IPS-20b (cell line): ENCODE data around the gene KLHL17.
A peak's percentile ranks its signal among the peaks of the same experiment; 100 is the strongest.

ENCODE experiments used
- H3K27ac ChIP-seq: one replicate; pipeline ENCODE4 v1.5.1; 2013; ENCODE audit warnings: low read length
- H3K27me3 ChIP-seq: 2 replicates; pipeline ENCODE4 v1.6.1; 2013; ENCODE audit warnings: mild to moderate bottlenecking, low read length, inconsistent platforms; ENCODE audit not compliant: insufficient read depth
- H3K36me3 ChIP-seq: 2 replicates; pipeline ENCODE4 v1.6.1; 2013; ENCODE audit warnings: low read depth, mild to moderate bottlenecking, inconsistent platforms, low read length, moderate library complexity; ENCODE audit not compliant: insufficient read depth
- H3K4me1 ChIP-seq: 2 replicates; pipeline ENCODE4 v1.6.1; 2013; ENCODE audit warnings: mild to moderate bottlenecking, control low read depth, inconsistent platforms, low read length, moderate library complexity; ENCODE audit not compliant: insufficient read depth
- H3K4me3 ChIP-seq: 2 replicates; pipeline ENCODE4 v1.5.1; 2013; ENCODE audit warnings: mild to moderate bottlenecking, low read length, inconsistent platforms
- H3K9ac ChIP-seq: 2 replicates; pipeline ENCODE4 v1.6.1; 2013; ENCODE audit warnings: low read depth, mild to moderate bottlenecking, inconsistent platforms, low read length, moderate library complexity
- H3K9me3 ChIP-seq: 2 replicates; pipeline ENCODE4 v1.6.1; 2013; ENCODE audit warnings: mild to moderate bottlenecking, low read depth, low read length, inconsistent platforms; ENCODE audit not compliant: insufficient read depth

The KLHL17 gene

GRCh38 chr1:996851-997712 is 36.7 kb downstream of the KLHL17 start:
- Histone ChIP-seq H3K27ac (no peak overlapping the region), H3K9me3 (no peaks in the 10 kb centered on the region), H3K4me1 (no peaks in the 10 kb centered on the region), H3K9ac (no peak overlapping the region), H3K27me3 (peaks cover 96% of the 10 kb centered on the region), H3K4me3 (no peak overlapping the region), H3K36me3 (no peaks in the 10 kb centered on the region)

DNA sequence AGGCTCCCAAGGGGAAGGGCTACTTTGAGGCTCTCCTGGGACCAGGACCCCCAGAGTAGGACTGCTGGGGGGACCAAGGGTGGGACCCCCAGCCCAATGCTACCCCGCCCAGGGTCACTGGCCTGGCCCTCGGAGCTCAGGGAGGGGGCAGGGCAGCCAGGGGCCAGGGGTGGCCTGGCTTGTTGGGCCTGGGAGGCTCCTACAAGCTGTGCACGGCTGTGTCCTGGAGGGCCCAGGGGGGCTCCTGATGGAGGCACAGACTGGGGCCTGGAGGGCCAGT is 37.3 kb downstream of the KLHL17 start:
- Histone ChIP-seq H3K36me3 (no peaks in the 10 kb centered on the region), H3K9me3 (no peaks in the 10 kb centered on the region), H3K27me3 (peaks cover 98% of the 10 kb centered on the region), H3K4me3 (no peak overlapping the region), H3K4me1 (no peaks in the 10 kb centered on the region), H3K9ac (no peak overlapping the region), H3K27ac (no peak overlapping the region)

GRCh38 chr1:997993-998744 is 37.8 kb downstream of the KLHL17 start:
- H3K27me3 ChIP-seq, result peaks cover 98% of the 10 kb centered on the region
- H3K9ac ChIP-seq, result no peak overlapping the region
- no peak overlapping the region for H3K4me3 ChIP-seq
- no peaks in the 10 kb centered on the region for H3K4me1 ChIP-seq
- H3K36me3 ChIP-seq, result no peaks in the 10 kb centered on the region
- H3K9me3 ChIP-seq, result no peaks in the 10 kb centered on the region
- no peak overlapping the region for H3K27ac ChIP-seq

GRCh38 chr1:998745-998994 is 38.3 kb downstream of the KLHL17 start:
- Histone ChIP-seq H3K27me3 (peaks cover 98% of the 10 kb centered on the region), H3K4me1 (no peaks in the 10 kb centered on the region), H3K9ac (no peak overlapping the region), H3K4me3 (no peak overlapping the region; the same call in 1 of the 2 replicates), H3K36me3 (no peaks in the 10 kb centered on the region), H3K27ac (no peak overlapping the region), H3K9me3 (no peaks in the 10 kb centered on the region)

DNA sequence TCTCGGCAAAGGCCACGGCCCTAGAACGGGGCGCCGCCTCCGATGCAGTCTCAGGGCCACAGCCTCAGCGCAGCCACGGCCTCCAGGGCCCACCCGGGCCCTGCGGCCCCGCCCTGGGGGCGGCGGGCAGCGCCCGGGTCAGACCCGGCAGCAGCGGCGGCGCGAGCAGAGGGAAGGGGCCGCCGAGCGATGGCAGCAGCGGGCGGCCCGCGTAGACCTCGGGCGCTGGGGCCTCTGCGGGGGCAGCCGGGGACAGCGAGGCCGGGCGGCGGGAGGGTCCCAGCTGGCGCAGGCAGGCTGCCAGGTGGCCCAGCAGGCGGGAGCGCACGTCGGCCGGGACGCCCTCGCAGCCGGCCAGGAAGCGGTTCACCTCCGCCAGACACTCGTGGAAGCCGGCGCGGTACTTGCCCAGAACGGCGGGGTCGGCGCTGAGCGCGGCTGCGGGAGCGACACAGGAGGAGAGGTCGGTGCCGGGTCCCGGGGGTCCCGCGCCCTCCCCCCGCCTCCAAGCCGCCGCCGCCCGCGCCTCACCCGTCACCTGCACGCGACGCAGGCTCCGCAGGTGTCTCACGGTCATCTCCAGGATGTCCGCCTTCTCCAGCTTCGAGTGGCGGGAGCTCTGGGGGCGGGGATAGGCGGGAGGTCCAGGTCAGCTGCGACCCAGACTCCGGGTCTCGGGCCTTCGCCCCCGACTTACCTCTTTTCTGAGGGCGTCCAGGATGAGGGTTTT is 38.8 kb downstream of the KLHL17 start:
- Histone ChIP-seq H3K27ac (no peak overlapping the region), H3K4me3 (no peak overlapping the region; the same call in 1 of the 2 replicates), H3K4me1 (no peaks in the 10 kb centered on the region), H3K9me3 (no peaks in the 10 kb centered on the region), H3K9ac (no peak overlapping the region), H3K27me3 (peaks cover 99% of the 10 kb centered on the region), H3K36me3 (no peaks in the 10 kb centered on the region)

- Histone ChIP-seq H3K27me3 (peaks cover 99% of the 10 kb centered on the region), H3K9me3 (no peaks in the 10 kb centered on the region), H3K36me3 (no peaks in the 10 kb centered on the region), H3K4me1 (peaks cover 5% of the 10 kb centered on the region; the same call in 1 of the 2 replicates), H3K27ac (no peak within 1 kb of the TSS), H3K4me3 (peak within 1 kb of the TSS; percentile 61), H3K9ac (no peak within 1 kb of the TSS)
Observed at GRCh38 chr1:999725-1000356, 39.5 kb downstream of the KLHL17 start, which contains the start of gene HES4. HES4 (minus strand) TSS chr1:1000097; CDS start chr1:999973, 124 bp downstream.

DNA sequence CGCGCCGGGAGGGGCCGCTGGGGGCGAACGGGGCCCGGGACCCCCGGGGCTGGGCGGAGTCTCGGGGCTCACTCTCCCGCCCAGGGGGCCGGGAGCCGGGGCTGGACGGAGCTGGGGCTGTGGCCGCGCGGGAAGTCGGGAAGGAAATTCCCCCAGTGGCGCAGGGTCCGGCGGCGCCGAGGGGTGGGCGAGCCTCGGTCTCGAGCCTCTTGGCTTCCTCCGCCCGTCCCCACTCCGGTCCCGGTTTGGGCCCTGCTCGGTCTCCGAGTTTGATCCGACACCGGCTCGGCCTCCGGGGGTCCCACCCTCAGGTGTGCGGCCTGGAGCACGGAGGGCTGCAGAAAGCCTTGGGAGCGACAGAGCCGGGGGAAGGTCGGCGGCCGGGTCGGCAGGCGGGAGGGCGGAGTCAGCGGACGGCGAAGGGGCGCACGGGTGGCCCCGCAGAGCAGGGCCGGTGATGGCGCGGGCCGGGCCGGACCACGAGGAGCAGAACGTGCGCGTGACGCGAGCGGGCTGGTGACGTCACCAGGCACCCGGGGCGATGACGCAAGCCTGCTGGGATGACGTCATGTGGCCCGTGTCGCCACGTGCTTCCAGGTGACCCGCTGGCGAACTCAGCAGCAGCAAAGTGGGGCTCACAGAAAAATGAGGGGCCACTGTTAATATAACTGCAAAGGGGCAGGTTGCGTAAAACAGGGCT is 40.1 kb downstream of the KLHL17 start:
- Histone ChIP-seq H3K4me3 (peak overlapping the region; percentile 61), H3K4me1 (peaks cover 7% of the 10 kb centered on the region; the same call in 1 of the 2 replicates), H3K27ac (no peak overlapping the region), H3K9ac (no peak overlapping the region), H3K27me3 (peaks cover 99% of the 10 kb centered on the region), H3K9me3 (no peaks in the 10 kb centered on the region), H3K36me3 (no peaks in the 10 kb centered on the region)

DNA sequence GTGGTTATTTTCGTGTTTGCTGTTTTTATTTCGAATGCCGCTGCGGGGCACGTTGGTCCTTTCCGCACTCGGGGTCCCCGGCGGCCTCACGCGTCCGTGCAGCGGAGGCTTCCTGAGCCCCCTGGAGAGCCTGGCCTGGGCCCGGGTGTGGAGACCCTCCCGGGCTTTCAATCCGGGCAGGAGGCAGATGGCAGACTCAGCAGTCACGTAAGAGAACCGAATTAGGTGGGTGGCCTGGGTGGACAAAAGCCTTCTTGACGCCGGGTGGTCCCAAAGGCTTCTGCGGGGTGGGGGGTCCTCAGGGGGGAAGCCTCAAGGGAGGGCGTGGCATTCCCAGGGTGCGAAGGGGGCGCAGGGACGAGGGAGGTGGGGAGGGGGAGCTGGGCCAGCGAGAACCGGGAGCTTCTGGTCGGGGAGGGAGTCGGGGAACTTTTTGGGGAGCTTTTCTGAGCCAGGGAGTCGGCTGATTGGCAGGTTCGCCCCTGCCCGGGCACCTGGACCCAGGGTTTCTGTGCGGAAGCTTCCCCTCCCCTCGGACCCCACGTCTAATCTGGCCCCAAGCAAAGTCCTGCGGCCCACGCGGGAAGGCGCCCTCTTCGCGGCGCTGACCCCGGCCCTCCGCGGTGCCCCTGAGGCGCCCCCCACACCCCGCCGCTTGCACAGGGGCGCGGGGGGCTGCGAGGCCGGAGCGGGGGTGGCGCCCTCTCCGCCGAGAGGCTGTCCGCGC is 40.8 kb downstream of the KLHL17 start:
- Histone ChIP-seq H3K27me3 (peaks cover 93% of the 10 kb centered on the region), H3K9me3 (no peaks in the 10 kb centered on the region), H3K4me1 (peaks cover 7% of the 10 kb centered on the region; the same call in 1 of the 2 replicates), H3K27ac (no peak overlapping the region), H3K9ac (no peak overlapping the region), H3K4me3 (peak overlapping the region; percentile 43; the same call in 1 of the 2 replicates), H3K36me3 (no peaks in the 10 kb centered on the region)

DNA sequence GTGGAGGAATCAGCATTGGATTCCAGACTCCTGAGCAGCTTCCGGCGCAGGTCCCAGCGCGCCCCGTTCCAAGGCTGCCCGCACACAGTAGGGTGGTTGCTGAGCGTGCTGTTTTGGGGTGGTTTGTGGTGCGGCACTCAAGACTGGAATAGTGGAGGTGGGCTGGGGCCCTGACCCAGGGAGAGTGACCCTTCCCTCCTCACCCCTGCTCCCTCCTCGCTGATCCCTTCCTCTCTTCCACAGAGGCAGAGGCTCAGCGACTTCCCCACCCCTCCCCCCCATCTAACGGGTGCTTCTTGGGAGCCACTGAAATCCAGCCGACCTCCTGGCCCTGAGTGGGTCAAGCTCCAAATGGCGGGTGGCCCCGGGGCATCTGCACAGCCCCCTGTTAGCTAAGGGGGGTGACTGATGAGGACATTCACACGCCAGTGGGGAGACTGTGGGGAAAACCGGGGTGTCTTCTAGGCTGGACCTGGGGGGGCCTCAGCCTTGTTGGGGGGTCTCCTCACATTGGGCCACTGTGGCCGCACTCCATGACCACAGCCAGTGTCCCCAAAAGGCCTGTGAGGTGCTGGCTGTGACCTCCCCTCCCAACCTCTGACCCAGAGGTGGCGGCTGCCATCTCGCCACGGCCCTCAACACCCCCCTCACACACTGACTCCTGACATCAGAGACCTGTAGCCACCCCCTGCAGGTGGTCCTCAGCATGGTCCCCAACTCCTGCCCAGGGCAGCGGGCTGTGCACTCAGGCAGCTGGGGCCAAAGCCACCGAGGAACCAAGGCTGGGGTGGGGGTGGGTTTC is 43.4 kb downstream of the KLHL17 start:
- peaks cover 75% of the 10 kb centered on the region for H3K27me3 ChIP-seq
- H3K4me3 ChIP-seq, result no peak overlapping the region
- no peak overlapping the region for H3K9ac ChIP-seq
- H3K36me3 ChIP-seq, result no peaks in the 10 kb centered on the region
- peaks cover 7% of the 10 kb centered on the region; the same call in 1 of the 2 replicates for H3K4me1 ChIP-seq
- no peak overlapping the region for H3K27ac ChIP-seq
- H3K9me3 ChIP-seq, result no peaks in the 10 kb centered on the region

- H3K36me3 ChIP-seq, result no peaks in the 10 kb centered on the region
- peaks cover 7% of the 10 kb centered on the region; the same call in 1 of the 2 replicates for H3K4me1 ChIP-seq
- H3K4me3 ChIP-seq, result no peak overlapping the region
- H3K9me3 ChIP-seq, result no peaks in the 10 kb centered on the region
- no peak overlapping the region for H3K9ac ChIP-seq
- no peak overlapping the region for H3K27ac ChIP-seq
- H3K27me3 ChIP-seq, result peaks cover 70% of the 10 kb centered on the region
Observed at GRCh38 chr1:1004420-1004779, 44.0 kb downstream of the KLHL17 start.
